CD4-positive, alpha-beta T cell treated with Interferon gamma for 1 hour (primary cell): Measurements from ENCODE around the gene CLASP1.
"Not testable (repeated sequence)": the region's sequence is repeated elsewhere in the genome, so short reads cannot be mapped to it uniquely, and the experiment has no call there.

ENCODE experiments used
- DNase-seq: peaks from one replicate; pipeline ENCODE4 v3.0.0-alpha.2; 2020

Gene CLASP1

GRCh38 chr2:121336528-121337294 lies 312.6 kb downstream of the CLASP1 start:
- no peak for DNase-seq

- no peak for DNase-seq
Measured at GRCh38 chr2:121335294-121336290, 313.7 kb downstream of the CLASP1 start.

- DNase-seq: no peak
Measured at GRCh38 chr2:121334581-121335293, 314.5 kb downstream of the CLASP1 start.

- no peak for DNase-seq
Measured at GRCh38 chr2:121333834-121334558, 315.3 kb downstream of the CLASP1 start.

- no peak for DNase-seq
Measured at GRCh38 chr2:121333231-121333630, 316.0 kb downstream of the CLASP1 start.

GRCh38 chr2:121331324-121331723 lies 317.9 kb downstream of the CLASP1 start:
- DNase-seq: not testable (repeated sequence)

- no peak for DNase-seq
Measured at GRCh38 chr2:121330921-121331320, 318.3 kb downstream of the CLASP1 start.

- no peak for DNase-seq
Measured at GRCh38 chr2:121329786-121330185, 319.5 kb downstream of the CLASP1 start.

GRCh38 chr2:121326628-121327027 lies 322.6 kb downstream of the CLASP1 start:
- DNase-seq: no peak

GRCh38 chr2:121324601-121325000 lies 324.7 kb downstream of the CLASP1 start:
- no peak for DNase-seq

GRCh38 chr2:121321476-121321875 lies 327.8 kb downstream of the CLASP1 start:
- DNase-seq: no peak

- DNase-seq: no peak
Measured at GRCh38 chr2:121319941-121320340, 329.3 kb downstream of the CLASP1 start.

GRCh38 chr2:121316986-121317385 lies 332.3 kb downstream of the CLASP1 start:
- DNase-seq: no peak

GRCh38 chr2:121313701-121314100 lies 335.6 kb downstream of the CLASP1 start:
- DNase-seq: not testable (repeated sequence)

GRCh38 chr2:121309801-121310200 lies 339.5 kb downstream of the CLASP1 start:
- DNase-seq: peak; percentile 57

GRCh38 chr2:121309323-121309722 lies 339.9 kb downstream of the CLASP1 start:
- DNase-seq: no peak

- no peak for DNase-seq
Measured at GRCh38 chr2:121307048-121307447, 342.2 kb downstream of the CLASP1 start.

- DNase-seq: no peak
Measured at GRCh38 chr2:121304941-121305340, 344.3 kb downstream of the CLASP1 start.

- no peak for DNase-seq
Measured at GRCh38 chr2:121303531-121304263, 345.6 kb downstream of the CLASP1 start.

GRCh38 chr2:121301190-121301589 lies 348.1 kb downstream of the CLASP1 start:
- not testable (repeated sequence) for DNase-seq

GRCh38 chr2:121298476-121298875 lies 350.8 kb downstream of the CLASP1 start:
- no peak for DNase-seq

GRCh38 chr2:121297866-121298265 lies 351.4 kb downstream of the CLASP1 start:
- DNase-seq: not testable (repeated sequence)
